NOMO-1 treated with DMSO at 0.1 percent for 48 hours (cell line): ENCODE data around the gene ZBTB21.
"Not testable (repeated sequence)": the region's sequence is repeated elsewhere in the genome, so short reads cannot be mapped to it uniquely, and the experiment has no call there.

Source experiments
- DNase-seq: peaks from one replicate; lab custom pipeline; 2025; ENCODE audit not compliant: unreplicated experiment; lab: John Stamatoyannopoulos, UW

ZBTB21 gene

GRCh38 chr21:41995577-41995976, 14.6 kb downstream of the ZBTB21 start:
- no peak for DNase-seq

DNA sequence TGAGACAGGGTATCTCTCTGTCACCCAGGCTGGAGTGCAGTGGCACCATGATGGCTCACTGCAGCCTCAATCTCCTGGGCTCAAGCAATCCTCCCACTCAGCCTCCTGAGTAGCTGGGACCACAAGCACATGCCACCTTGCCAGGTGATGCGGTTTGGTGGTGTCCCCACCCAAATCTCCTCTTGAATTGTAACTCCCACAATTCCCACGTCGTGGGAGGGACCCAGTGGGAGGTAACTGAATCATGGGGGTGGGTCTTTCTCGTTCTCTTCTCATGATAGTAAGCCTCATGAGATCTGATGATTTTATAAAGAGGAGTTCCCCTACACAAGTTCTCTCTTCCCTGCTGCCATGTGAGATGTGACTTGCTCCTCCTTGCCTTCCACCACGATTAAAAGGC, 15.5 kb downstream of the ZBTB21 start:
- DNase-seq: not testable (repeated sequence)

GRCh38 chr21:41993744-41994143, 16.4 kb downstream of the ZBTB21 start:
- DNase-seq: no peak

DNA sequence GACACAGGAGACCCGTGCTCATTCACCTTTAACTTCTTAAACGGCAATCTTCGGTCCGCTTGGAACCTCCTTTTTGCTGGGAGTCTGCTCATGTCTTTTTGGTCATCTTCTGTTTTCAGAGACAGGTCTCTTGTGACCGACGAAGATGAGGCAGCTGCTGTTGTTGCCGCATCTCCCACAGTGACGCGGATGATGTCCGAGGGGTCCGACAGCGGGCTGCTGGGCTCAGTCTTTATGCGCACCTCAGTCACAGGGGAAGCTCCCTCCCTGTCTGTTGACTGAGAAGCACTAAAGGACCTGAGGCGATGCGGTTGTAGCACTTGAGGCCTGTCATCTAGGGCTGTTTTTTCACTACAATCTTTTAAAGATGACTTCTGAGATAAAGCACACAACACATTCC, 17.6 kb downstream of the ZBTB21 start:
- DNase-seq: no peak

DNA sequence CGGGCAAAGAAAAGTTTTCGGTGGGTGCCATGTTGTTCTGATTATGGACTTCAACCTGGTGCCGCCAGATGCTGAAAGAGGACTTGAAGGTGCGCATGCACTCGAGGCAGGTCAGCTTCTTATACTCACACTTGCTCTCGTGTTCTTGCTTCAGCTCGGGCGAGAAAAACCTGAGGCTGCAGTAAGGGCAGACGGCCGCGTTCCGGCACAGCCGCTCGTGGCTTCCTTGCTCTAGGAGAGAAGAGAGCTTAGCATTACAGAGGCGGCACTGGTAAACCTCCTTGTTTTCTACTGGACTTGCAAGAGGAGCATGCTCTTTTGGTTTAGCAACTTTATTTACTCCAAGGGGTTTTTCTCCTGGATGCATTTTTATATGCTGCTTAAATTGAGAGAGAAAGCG, 18.5 kb downstream of the ZBTB21 start:
- no peak for DNase-seq

GRCh38 chr21:41989698-41990097, 20.5 kb downstream of the ZBTB21 start:
- DNase-seq: no peak

GRCh38 chr21:41987310-41987709, 22.9 kb downstream of the ZBTB21 start:
- DNase-seq: no peak

GRCh38 chr21:41985662-41986416, 24.3 kb downstream of the ZBTB21 start:
- DNase-seq: no peak

DNA sequence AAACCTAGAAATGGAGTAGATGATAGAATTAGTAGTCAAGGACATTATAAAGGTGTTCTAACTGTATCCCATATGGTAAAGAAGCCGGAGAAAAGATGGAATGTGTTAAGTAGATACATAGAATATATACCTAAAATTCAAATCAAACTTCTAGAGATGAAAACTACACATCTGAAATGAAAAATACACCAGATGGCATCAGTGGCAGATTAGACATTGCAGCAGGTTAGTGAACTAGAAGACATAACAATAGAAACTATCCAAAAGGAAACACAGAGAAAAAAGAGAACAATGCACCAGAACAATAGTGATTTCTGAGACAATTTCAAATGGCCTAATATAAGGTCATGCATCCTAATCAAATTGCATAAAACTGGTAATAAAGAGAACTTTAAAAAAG, 26.9 kb downstream of the ZBTB21 start:
- no peak for DNase-seq

DNA sequence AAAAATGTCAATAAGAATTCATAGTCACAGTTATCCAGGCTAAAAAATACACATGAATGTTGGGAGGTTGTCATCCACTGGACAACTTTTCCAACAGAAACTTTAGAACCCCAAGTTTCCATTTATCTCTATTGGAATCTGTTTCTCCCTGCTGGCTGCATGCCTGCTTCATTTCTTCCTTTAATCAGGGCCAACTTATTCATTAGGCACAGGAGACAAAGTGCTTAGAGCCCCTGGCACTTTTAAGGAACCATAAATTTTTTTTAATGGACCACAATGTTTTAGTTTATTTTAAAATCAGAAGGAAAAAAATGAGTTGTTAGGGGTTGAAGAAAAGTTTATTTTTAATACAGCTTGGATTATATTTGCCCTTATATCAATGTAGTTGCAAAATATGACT, 29.6 kb downstream of the ZBTB21 start:
- no peak for DNase-seq

GRCh38 chr21:41979751-41980369, 30.3 kb downstream of the ZBTB21 start:
- no peak for DNase-seq

- DNase-seq: no peak
Measured at GRCh38 chr21:41979335-41979734, 30.8 kb downstream of the ZBTB21 start.

- no peak for DNase-seq
Measured at GRCh38 chr21:41977034-41977950, 32.9 kb downstream of the ZBTB21 start.

DNA sequence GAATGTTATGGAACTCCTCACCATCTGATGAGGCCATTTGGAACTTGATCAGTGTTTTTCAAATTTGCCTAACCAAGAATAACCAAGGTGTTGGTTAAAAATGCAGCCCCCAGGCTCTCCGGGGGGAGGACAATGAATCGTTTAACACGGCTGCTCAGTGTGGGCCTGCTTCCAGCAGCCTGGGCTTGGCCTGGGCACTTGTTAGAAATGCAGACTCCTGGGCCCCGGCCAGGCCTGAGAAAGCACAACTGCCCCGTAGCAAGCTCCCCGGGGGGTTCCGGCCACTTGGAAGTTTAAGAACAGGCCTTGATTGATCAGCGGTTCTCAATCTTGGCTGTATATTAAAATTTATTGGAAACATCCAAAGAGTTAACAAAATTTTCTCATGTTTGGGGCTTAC, 33.5 kb downstream of the ZBTB21 start:
- no peak for DNase-seq

DNA sequence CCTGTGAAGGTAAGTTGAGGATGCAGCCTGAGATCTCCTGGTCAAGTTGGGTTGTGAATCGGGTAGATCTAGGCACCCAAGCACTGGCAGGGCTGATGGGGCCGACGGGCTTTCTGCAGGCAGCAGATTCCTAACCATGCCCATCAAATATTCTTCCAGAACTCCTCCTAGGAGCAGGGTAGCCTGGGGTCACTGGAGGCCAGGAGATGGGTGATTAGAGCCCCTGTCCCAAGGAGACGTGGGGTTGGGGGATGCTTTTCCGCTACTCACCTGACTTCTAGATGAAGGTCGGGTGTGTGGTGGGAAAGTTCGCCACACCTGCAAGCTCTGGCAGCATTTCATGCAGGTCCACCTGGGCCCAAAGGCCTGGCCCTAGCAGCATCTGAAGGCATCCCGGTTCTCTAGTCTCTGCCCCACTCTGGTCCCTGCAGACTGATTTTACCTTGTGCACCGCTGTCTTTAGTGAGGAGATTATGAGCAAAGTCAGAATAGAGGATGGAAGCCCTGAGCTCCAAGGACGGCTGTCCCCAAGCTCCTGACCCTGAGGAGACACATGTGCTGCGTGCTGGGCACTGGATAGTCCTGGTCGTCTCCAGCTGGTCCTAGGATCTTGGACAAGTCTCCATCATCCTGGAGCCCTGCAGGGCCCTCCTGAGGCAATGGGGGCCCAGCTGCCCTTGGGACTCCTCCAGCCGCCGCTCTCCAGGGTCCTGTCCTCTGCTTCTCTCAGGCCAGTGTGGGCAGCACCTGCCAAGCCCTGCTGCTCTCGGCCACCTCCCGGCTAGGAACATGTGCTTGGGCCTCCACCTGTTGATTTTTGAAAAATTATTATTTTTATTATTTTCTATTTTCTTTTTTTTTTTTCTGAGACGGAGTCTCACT, 34.5 kb downstream of the ZBTB21 start:
- DNase-seq: no peak

- DNase-seq: no peak
Measured at GRCh38 chr21:41974752-41975053, 35.5 kb downstream of the ZBTB21 start.

DNA sequence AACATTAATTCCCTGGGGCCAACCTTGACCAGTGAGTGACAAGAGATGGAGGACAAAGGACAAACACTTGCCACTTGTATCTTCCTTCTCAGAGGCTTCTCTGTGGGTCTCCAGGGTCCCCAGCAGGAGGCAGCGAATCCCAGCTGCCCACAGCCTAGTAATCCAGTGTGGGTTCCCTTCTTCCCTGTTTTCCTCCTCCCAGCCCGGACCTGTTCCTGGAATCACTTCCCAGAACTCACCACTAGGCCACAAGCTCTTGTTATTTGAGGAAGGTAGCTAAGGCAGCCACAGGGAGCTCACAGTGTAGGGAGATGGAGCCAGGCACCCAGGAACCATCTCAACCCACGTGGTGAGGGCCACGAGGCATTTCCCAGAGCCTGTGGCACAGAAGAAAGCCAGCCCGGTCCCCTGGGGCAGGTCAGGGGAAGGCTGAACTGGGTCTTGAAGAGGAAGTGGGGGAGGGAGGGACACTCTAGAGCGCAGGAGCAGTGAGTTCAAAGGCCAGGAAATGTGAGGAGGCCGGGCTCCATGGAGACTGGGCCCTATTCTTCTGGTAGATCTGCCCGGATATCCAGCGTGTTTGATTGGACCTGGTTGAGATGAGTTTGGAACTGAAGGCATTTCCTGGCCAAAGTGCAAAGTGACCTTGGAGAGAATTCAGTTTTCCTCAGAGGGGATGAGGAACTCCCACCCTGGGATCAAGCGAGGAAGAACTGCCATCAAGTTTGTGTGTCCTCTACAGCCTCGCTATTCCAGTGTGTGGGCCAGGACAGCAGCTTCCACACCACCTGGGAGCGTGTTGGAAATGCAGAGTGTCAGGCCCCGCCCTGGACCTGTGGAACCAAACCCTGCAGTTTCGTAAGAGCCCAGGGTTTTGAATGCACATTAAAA, 36.1 kb downstream of the ZBTB21 start:
- peak; percentile 56 for DNase-seq

DNA sequence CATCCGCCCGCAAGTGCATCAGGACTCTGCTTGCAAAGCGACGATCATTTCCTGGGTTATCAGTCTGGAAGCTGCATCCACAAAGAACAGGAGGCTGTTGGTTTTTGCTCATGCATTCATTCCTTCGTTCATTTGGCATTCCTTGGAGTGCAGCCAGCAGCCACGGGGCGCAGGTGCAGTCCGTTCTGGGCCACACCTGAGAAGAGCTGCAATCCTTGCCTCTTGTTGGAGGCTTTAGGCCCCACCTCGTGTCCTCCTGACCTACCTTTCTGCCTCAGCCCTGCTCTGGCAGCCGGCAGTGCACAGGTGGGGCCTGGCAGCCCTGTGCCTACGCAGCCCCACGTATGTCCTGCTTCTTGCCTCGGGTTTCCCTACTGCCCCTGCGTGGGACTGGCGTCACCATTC, 36.7 kb downstream of the ZBTB21 start:
- no peak for DNase-seq

DNA sequence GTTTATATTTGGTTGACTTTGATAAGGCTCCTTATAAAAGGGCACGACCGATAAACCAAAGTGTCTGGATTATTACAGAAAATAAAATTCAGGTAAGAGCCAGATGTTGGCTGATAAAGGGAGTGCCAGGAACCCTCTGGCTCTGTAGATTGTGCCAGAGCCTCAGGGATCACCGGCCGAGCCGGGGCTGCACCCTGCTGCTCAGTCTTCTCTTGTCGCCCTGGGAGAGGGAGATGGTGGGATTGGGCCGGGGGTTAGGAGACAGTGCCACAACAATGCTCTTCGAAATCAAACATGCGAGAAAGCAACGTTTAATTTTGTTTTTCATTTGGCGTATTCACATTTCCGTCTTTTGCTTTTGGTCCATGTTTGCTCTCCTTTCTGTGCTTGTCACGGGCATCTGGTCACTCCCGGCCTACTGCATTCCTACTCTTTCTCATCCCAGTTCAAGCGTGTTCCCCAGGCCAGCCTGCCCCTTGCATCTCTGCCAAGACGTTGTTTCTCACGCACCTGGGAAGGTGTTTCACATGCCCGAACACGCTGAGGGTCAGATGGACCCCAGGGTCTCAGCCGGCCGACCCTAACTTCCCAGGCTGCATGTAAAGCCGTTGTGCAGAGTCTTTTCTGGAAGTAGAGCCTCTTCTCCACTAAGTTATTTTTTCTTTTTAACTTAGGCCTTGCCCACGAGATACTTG, 37.5 kb downstream of the ZBTB21 start:
- DNase-seq: no peak
